ENCODE results near the gene LRCH1. TPM values are rescaled to one million over a fixed set of nuclear protein-coding genes. Genes with fewer than 3 reads are reported as not detected.

Gene LRCH1
- total RNA-seq, 6 experiments from 2014 or later: 11.3 to 13.9 (median 12.5) TPM

GRCh38 chr13:46556418-46556779 lies 3.4 kb downstream of the LRCH1 start:
- H3K36me3 Mint-ChIP-seq (ENCODE audit: low read depth): no peaks in the 10 kb centered on the region
- peaks cover 46% of the 10 kb centered on the region for H3K4me1 Mint-ChIP-seq (ENCODE audit: low read depth)
- no peak for TF ChIP-seq CTCF (IDR thresholded peaks at IDR 0.05)
- H3K9me3 Mint-ChIP-seq: no peaks in the 10 kb centered on the region
- H3K27me3 Mint-ChIP-seq (ENCODE audit: insufficient read depth): no peaks in the 10 kb centered on the region
- H3K27ac Mint-ChIP-seq: no peak overlapping the region
- H3K4me3 Mint-ChIP-seq: no peak overlapping the region
- DNase-seq: no peak

- no peak for TF ChIP-seq CTCF (IDR thresholded peaks at IDR 0.05)
- Mint-ChIP-seq H3K27ac (no peak overlapping the region), H3K27me3 (ENCODE audit: insufficient read depth) (no peaks in the 10 kb centered on the region), H3K9me3 (no peaks in the 10 kb centered on the region), H3K4me3 (no peak overlapping the region), H3K36me3 (ENCODE audit: low read depth) (no peaks in the 10 kb centered on the region), H3K4me1 (ENCODE audit: low read depth) (peaks cover 32% of the 10 kb centered on the region)
- no peak for DNase-seq
Measured at GRCh38 chr13:46559272-46559805, 6.4 kb downstream of the LRCH1 start.

- Mint-ChIP-seq H3K36me3 (ENCODE audit: low read depth) (no peaks in the 10 kb centered on the region), H3K27me3 (ENCODE audit: insufficient read depth) (no peaks in the 10 kb centered on the region), H3K4me3 (no peak overlapping the region), H3K4me1 (ENCODE audit: low read depth) (peaks cover 17% of the 10 kb centered on the region), H3K27ac (no peak overlapping the region), H3K9me3 (no peaks in the 10 kb centered on the region)
- DNase-seq: no peak
- no peak for TF ChIP-seq CTCF (IDR thresholded peaks at IDR 0.05)
Measured at GRCh38 chr13:46560778-46561177, 7.8 kb downstream of the LRCH1 start.

- no peak for DNase-seq
- peaks cover 13% of the 10 kb centered on the region for H3K4me1 Mint-ChIP-seq (ENCODE audit: low read depth)
- H3K4me3 Mint-ChIP-seq: no peak overlapping the region
- H3K36me3 Mint-ChIP-seq (ENCODE audit: low read depth): no peaks in the 10 kb centered on the region
- no peak overlapping the region for H3K27ac Mint-ChIP-seq
- H3K9me3 Mint-ChIP-seq: no peaks in the 10 kb centered on the region
- TF ChIP-seq CTCF (IDR thresholded peaks at IDR 0.05): no peak
- H3K27me3 Mint-ChIP-seq (ENCODE audit: insufficient read depth): no peaks in the 10 kb centered on the region
Measured at GRCh38 chr13:46561286-46561685, 8.3 kb downstream of the LRCH1 start.

- H3K4me3 Mint-ChIP-seq: no peak overlapping the region
- peaks cover 10% of the 10 kb centered on the region for H3K4me1 Mint-ChIP-seq (ENCODE audit: low read depth)
- H3K9me3 Mint-ChIP-seq: no peaks in the 10 kb centered on the region
- H3K36me3 Mint-ChIP-seq (ENCODE audit: low read depth): no peaks in the 10 kb centered on the region
- no peak for TF ChIP-seq CTCF (IDR thresholded peaks at IDR 0.05)
- H3K27ac Mint-ChIP-seq: no peak overlapping the region
- no peak for DNase-seq
- no peaks in the 10 kb centered on the region for H3K27me3 Mint-ChIP-seq (ENCODE audit: insufficient read depth)
Measured at GRCh38 chr13:46561691-46562090, 8.7 kb downstream of the LRCH1 start.

GRCh38 chr13:46562152-46562551 lies 9.2 kb downstream of the LRCH1 start:
- H3K4me1 Mint-ChIP-seq (ENCODE audit: low read depth): peaks cover 6% of the 10 kb centered on the region; the same call in 1 of the 2 replicates
- no peaks in the 10 kb centered on the region for H3K9me3 Mint-ChIP-seq
- H3K27ac Mint-ChIP-seq: no peak overlapping the region
- H3K4me3 Mint-ChIP-seq: no peak overlapping the region
- no peak for DNase-seq
- H3K27me3 Mint-ChIP-seq (ENCODE audit: insufficient read depth): no peaks in the 10 kb centered on the region
- H3K36me3 Mint-ChIP-seq (ENCODE audit: low read depth): no peaks in the 10 kb centered on the region
- no peak for TF ChIP-seq CTCF (IDR thresholded peaks at IDR 0.05)
